Caco-2 (cell line): ENCODE results near the gene RGCC. TPM values are rescaled to one million over a fixed set of nuclear protein-coding genes. Genes with fewer than 3 reads are reported as not detected.
"Not testable (repeated sequence)": the region's sequence is repeated elsewhere in the genome, so short reads cannot be mapped to it uniquely, and the experiment has no call there.

Experiments used
- BruUV-seq: library from RNA; stranded (reverse); fragments of 400-500 nt; replicated peaks from 2 replicates; lab custom pipeline; 2021; lab: Mats Ljungman, UMichigan
- CTCF ChIA-PET: fragments of 300-600 bp; sonication (Branson Sonifier 250); formaldehyde crosslinking; loops from one replicate; lab custom pipeline; 2022; ENCODE audit warnings: antibody characterized with exemption; lab: Charles Lee
- POLR2A ChIA-PET: fragments of 300-600 bp; sonication (Branson Sonifier 250); formaldehyde crosslinking; loops from one replicate; lab custom pipeline; 2022; ENCODE audit warnings: antibody characterized with exemption; lab: Charles Lee
- DNase-seq, 2 experiments: peaks; one replicate each; pipeline versions ENCODE4 v3.0.0 to v3.0.0-alpha.2; 2020 to 2022
- H3K27me3 ChIP-seq: replicated peaks from 2 replicates; pipeline ENCODE4 v1.6.0; 2011; ENCODE audit warnings: low read length; ENCODE audit not compliant: control insufficient read depth, insufficient read depth
- H3K36me3 ChIP-seq: 2 replicates; pipeline ENCODE4 v1.5.1; 2011; ENCODE audit warnings: low read length; ENCODE audit not compliant: control insufficient read depth, insufficient read depth
- H3K4me1 ChIP-seq: fragments of 250-450 bp; sonication (Bioruptor Pico); 2 replicates; pipeline ENCODE4 v1.5.1; 2020; ENCODE audit warnings: mild to moderate bottlenecking
- H3K4me3 ChIP-seq: 2 replicates; pipeline ENCODE4 v1.5.1; 2011; ENCODE audit warnings: low read depth, mild to moderate bottlenecking, control low read depth, low read length
- H3K9me3 ChIP-seq: fragments of 250-450 bp; sonication (Bioruptor Pico); 2 replicates; pipeline ENCODE4 v1.5.1; 2020; ENCODE audit warnings: mild to moderate bottlenecking, moderate library complexity
- H3K27ac Mint-ChIP-seq: one replicate; pipeline ENCODE4 v1.8.0; 2022; ENCODE audit warnings: mixed read lengths; ENCODE audit not compliant: unreplicated experiment
- H3K27me3 Mint-ChIP-seq: one replicate; pipeline ENCODE4 v1.8.0; 2022; ENCODE audit warnings: mixed read lengths; ENCODE audit not compliant: insufficient read depth, unreplicated experiment
- H3K36me3 Mint-ChIP-seq: one replicate; pipeline ENCODE4 v1.8.0; 2022; ENCODE audit warnings: mild to moderate bottlenecking, mixed read lengths; ENCODE audit not compliant: insufficient read depth, unreplicated experiment
- H3K4me1 Mint-ChIP-seq: one replicate; pipeline ENCODE4 v1.8.0; 2022; ENCODE audit warnings: low read depth, mixed read lengths; ENCODE audit not compliant: unreplicated experiment
- H3K4me3 Mint-ChIP-seq: one replicate; pipeline ENCODE4 v1.8.0; 2022; ENCODE audit warnings: mild to moderate bottlenecking, moderate library complexity, mixed read lengths; ENCODE audit not compliant: unreplicated experiment
- H3K9me3 Mint-ChIP-seq: one replicate; pipeline ENCODE4 v1.8.0; 2022; ENCODE audit warnings: mixed read lengths; ENCODE audit not compliant: unreplicated experiment
- intact Hi-C: fragments of 100-400 bp; cut with micrococcal nuclease; formaldehyde crosslinking; loops from one replicate; pipeline ENCODE4 v1.10.0; 2022; ENCODE audit not compliant: unreplicated experiment
- total RNA-seq: library from RNA; stranded (reverse); gene quantifications from 2 replicates; pipeline ENCODE4 v1.2.3, GENCODE V29; 2022
- TF ChIP-seq, protein P1 (sequence below), 2 experiments: fragments of 200-600 bp in 1 of 2; IDR thresholded peaks; 1 replicate in 1 of 2; 2 replicates in 1 of 2; pipeline versions ENCODE4 v1.5.1 to v1.8.0; 2011 to 2022; ENCODE audit warnings: antibody characterized with exemption in 1 of 2, control low read depth in 1 of 2, inconsistent platforms in 1 of 2, low read depth in 1 of 2, low read length in 1 of 2, mild to moderate bottlenecking in 1 of 2, moderate library complexity in 1 of 2; ENCODE audit not compliant: insufficient read depth in 1 of 2, severe bottlenecking in 1 of 2, unreplicated experiment in 1 of 2

RGCC gene
- total RNA-seq, 1 experiment from 2014 or later: 70.8 TPM

- H3K27ac Mint-ChIP-seq, H3K9me3 ChIP-seq, CTCF ChIA-PET, H3K27me3 Mint-ChIP-seq, BruUV-seq, H3K27me3 ChIP-seq, H3K4me1 ChIP-seq, POLR2A ChIA-PET, H3K36me3 ChIP-seq, H3K9me3 Mint-ChIP-seq, H3K4me3 ChIP-seq, H3K4me3 Mint-ChIP-seq, intact Hi-C loops, H3K36me3 Mint-ChIP-seq, DNase-seq: not testable (repeated sequence)
- peaks cover 17% of the 10 kb centered on the region for H3K4me1 Mint-ChIP-seq
Observed at GRCh38 chr13:41423259-41423658, 34.1 kb upstream of the RGCC start.

GRCh38 chr13:41424675-41425074, 32.7 kb upstream of the RGCC start:
- POLR2A ChIA-PET, H3K4me3 Mint-ChIP-seq, BruUV-seq: not testable (repeated sequence)

DNA sequence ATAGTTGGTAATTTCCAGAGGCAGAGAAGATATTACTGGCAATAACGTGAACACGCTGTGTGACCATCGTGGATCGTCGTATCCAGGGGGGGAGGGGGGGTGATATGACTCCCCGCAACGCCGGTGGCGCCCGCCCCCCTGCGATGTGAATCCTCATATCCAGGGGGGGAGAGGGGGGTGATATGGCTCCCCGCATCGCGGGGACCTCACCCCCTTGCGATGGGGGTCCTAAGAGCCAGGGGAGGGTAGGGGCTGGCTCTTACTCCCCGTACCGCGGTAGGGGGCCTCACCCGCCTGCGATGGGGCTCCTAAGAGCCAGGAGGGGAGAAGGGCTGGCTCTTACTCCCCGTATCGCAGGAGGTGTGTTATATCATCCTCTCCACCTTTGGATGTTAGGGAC, 31.3 kb upstream of the RGCC start:
- Mint-ChIP-seq H3K27me3 (no peaks in the 10 kb centered on the region), H3K27ac (no peak overlapping the region), H3K4me3 (no peak overlapping the region), H3K9me3 (no peaks in the 10 kb centered on the region), H3K36me3 (peaks cover 9% of the 10 kb centered on the region), H3K4me1 (peaks cover 10% of the 10 kb centered on the region)
- Histone ChIP-seq H3K27me3 (no peaks in the 10 kb centered on the region), H3K36me3 (no peaks in the 10 kb centered on the region), H3K9me3 (no peaks in the 10 kb centered on the region), H3K4me1 (peaks cover 5% of the 10 kb centered on the region; the same call in 1 of the 2 replicates), H3K4me3 (no peak overlapping the region)
- no peak for DNase-seq
- no TSS peak for BruUV-seq
- intact Hi-C loops: no loop called here
- POLR2A ChIA-PET: no interaction called here
- CTCF ChIA-PET: no interaction called here
- TF ChIP-seq, protein P1, sequence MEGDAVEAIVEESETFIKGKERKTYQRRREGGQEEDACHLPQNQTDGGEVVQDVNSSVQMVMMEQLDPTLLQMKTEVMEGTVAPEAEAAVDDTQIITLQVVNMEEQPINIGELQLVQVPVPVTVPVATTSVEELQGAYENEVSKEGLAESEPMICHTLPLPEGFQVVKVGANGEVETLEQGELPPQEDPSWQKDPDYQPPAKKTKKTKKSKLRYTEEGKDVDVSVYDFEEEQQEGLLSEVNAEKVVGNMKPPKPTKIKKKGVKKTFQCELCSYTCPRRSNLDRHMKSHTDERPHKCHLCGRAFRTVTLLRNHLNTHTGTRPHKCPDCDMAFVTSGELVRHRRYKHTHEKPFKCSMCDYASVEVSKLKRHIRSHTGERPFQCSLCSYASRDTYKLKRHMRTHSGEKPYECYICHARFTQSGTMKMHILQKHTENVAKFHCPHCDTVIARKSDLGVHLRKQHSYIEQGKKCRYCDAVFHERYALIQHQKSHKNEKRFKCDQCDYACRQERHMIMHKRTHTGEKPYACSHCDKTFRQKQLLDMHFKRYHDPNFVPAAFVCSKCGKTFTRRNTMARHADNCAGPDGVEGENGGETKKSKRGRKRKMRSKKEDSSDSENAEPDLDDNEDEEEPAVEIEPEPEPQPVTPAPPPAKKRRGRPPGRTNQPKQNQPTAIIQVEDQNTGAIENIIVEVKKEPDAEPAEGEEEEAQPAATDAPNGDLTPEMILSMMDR (IDR thresholded peaks at IDR 0.05; ENCODE audit: insufficient read depth in 1 of 2, low read depth in 1 of 2, low read length in 1 of 2, severe bottlenecking in 1 of 2, unreplicated experiment in 1 of 2): no peak

More at GRCh38 chr13:41424675-41425074, 32.7 kb upstream of the RGCC start:
- H3K27ac Mint-ChIP-seq, H3K36me3 Mint-ChIP-seq, H3K4me3 ChIP-seq, CTCF ChIA-PET, DNase-seq, H3K27me3 ChIP-seq, H3K36me3 ChIP-seq, H3K4me1 ChIP-seq, H3K9me3 Mint-ChIP-seq, intact Hi-C loops, H3K27me3 Mint-ChIP-seq, H3K9me3 ChIP-seq: not testable (repeated sequence)
- peaks cover 10% of the 10 kb centered on the region for H3K4me1 Mint-ChIP-seq

GRCh38 chr13:41427666-41428065, 29.7 kb upstream of the RGCC start:
- no peak for DNase-seq
- H3K4me3 ChIP-seq: no peak overlapping the region
- no peaks in the 10 kb centered on the region for H3K27me3 Mint-ChIP-seq
- no peaks in the 10 kb centered on the region for H3K4me1 Mint-ChIP-seq
- CTCF ChIA-PET: no interaction called here
- no peaks in the 10 kb centered on the region for H3K27me3 ChIP-seq
- H3K27ac Mint-ChIP-seq: no peak overlapping the region
- H3K4me1 ChIP-seq: peaks cover 7% of the 10 kb centered on the region; the same call in 1 of the 2 replicates
- no peaks in the 10 kb centered on the region for H3K9me3 ChIP-seq
- intact Hi-C loops: no loop called here
- H3K36me3 Mint-ChIP-seq: peaks cover 9% of the 10 kb centered on the region
- no peaks in the 10 kb centered on the region for H3K36me3 ChIP-seq
- POLR2A ChIA-PET: no interaction called here
- no peaks in the 10 kb centered on the region for H3K9me3 Mint-ChIP-seq
- TF ChIP-seq, protein P1 (IDR thresholded peaks at IDR 0.05; ENCODE audit: insufficient read depth in 1 of 2, low read depth in 1 of 2, low read length in 1 of 2, severe bottlenecking in 1 of 2, unreplicated experiment in 1 of 2): no peak
- H3K4me3 Mint-ChIP-seq: no peak overlapping the region
- no TSS peak for BruUV-seq
